Astrocyte (in vitro differentiated cells and primary cell): Measurements from ENCODE around the gene MCEE.

Experiments
- CTCF ChIP-seq: IDR thresholded peaks from 2 replicates; pipeline ENCODE4 v1.5.1; 2011; ENCODE audit warnings: low read depth, mild to moderate bottlenecking, inconsistent platforms, low read length, moderate library complexity; ENCODE audit not compliant: insufficient read depth
- EZH2 ChIP-seq: IDR thresholded peaks from 2 replicates; pipeline ENCODE4 v1.6.1; 2012; ENCODE audit warnings: mild to moderate bottlenecking, low read length, inconsistent platforms; ENCODE audit not compliant: insufficient read depth

GRCh38 chr2:71154798-71155197 lies 24.8 kb upstream of the MCEE start:
- TF ChIP-seq CTCF (no peak), EZH2 (no peak)
